Epithelial cell of proximal tubule (primary cell): Measurements from ENCODE around the gene WNT2B. TPM values are rescaled to one million over a fixed set of nuclear protein-coding genes. Genes with fewer than 3 reads are reported as not detected.

Source experiments
- DNase-seq: peaks from one replicate; pipeline ENCODE4 v3.0.0-alpha.2; 2011; ENCODE audit warnings: low read depth
- H3K4me3 ChIP-seq: 2 replicates; pipeline ENCODE4 v1.5.1; 2011; ENCODE audit warnings: low read depth, mild to moderate bottlenecking, low read length
- total RNA-seq: library from RNA; depleted of rRNA; stranded (reverse); fragments of >200 nt; gene quantifications from 2 replicates; pipeline ENCODE4 v1.2.3, GENCODE V29; 2015
- TF ChIP-seq, protein P1 (sequence below): conservative IDR thresholded peaks from 2 replicates; pipeline ENCODE4 v1.5.1; 2012; ENCODE audit warnings: low read depth, mild to moderate bottlenecking, low read length

WNT2B gene
- total RNA-seq, 1 donor from 2014 or later = 4.8 TPM

DNA sequence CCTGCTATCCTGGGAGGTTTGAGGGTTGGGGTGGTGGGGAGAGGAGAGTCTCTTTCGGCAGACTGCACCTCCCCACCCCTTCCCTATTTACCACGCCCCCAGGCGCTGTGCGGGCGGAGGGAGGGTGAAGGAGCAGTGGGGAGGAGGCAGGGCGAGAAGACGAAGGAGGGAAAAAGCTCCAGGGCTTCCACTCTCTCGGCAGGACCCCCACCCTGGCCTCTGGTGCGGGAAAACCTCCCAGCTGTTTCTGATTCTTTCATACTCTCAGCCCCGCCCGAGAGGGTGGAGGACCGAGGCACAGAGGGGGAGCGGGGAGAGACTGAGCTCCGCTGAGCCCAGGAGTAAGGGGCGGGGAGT is 866 bp upstream of the WNT2B start:
- TF ChIP-seq, protein P1, sequence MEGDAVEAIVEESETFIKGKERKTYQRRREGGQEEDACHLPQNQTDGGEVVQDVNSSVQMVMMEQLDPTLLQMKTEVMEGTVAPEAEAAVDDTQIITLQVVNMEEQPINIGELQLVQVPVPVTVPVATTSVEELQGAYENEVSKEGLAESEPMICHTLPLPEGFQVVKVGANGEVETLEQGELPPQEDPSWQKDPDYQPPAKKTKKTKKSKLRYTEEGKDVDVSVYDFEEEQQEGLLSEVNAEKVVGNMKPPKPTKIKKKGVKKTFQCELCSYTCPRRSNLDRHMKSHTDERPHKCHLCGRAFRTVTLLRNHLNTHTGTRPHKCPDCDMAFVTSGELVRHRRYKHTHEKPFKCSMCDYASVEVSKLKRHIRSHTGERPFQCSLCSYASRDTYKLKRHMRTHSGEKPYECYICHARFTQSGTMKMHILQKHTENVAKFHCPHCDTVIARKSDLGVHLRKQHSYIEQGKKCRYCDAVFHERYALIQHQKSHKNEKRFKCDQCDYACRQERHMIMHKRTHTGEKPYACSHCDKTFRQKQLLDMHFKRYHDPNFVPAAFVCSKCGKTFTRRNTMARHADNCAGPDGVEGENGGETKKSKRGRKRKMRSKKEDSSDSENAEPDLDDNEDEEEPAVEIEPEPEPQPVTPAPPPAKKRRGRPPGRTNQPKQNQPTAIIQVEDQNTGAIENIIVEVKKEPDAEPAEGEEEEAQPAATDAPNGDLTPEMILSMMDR = no peak
- DNase-seq = no peak
- H3K4me3 ChIP-seq = peak overlapping the region; percentile 59

DNA sequence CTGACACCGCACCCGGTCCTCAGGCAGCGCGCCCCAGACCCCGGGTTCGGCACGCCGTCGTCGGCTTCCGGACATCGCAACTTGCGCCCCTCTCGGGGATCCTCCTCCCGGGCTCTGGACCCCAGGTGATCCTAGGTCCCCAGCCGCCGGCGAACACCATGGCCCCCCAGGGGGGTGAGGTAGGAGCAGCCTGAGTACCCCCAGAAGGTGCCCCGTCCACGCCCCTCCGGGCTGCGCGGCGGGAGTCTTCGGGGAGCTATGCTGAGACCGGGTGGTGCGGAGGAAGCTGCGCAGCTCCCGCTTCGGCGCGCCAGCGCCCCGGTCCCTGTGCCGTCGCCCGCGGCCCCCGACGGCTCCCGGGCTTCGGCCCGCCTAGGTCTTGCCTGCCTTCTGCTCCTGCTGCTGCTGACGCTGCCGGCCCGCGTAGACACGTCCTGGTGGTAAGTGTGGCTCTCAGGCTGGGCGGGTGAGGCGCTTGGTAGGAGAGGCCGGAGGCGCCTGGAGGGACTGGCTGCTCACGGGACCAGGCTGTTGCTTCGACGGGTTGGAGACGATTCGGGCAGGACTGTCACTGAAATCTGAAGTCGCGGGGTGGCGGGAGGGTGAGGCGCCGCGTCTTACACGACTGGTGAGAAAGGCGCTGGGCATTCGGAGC is 367 bp downstream of the WNT2B start:
- peak overlapping the region; percentile 59 for H3K4me3 ChIP-seq
- no peak for DNase-seq
- TF ChIP-seq, protein P1 = no peak

DNA sequence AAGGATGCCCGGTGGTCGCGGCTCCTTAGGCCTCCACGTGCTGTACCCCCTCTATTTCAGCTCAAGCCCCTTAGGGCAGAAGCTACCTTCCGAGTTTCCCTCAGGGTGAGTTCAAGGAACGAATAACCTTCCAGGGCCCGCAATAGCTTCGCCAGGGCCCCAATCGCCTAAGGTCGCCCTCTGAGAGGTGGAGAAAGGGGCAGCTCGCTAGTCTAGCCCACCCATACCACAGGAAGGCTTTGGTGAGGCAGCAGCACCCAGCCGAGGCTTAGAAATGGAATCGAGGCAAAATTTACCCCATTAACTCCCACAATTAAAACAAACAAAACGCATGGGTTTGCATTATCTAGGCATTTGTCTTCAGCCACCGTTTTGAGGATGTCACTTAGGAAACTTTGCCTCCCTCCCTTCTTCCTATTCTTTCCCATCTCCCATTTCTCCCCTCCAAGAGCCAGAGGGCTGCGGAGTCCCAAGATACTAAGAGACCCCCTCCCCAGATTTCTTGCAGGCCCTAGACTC is 954 bp downstream of the WNT2B start:
- H3K4me3 ChIP-seq = no peak overlapping the region
- no peak for DNase-seq
- TF ChIP-seq, protein P1 = no peak

DNA sequence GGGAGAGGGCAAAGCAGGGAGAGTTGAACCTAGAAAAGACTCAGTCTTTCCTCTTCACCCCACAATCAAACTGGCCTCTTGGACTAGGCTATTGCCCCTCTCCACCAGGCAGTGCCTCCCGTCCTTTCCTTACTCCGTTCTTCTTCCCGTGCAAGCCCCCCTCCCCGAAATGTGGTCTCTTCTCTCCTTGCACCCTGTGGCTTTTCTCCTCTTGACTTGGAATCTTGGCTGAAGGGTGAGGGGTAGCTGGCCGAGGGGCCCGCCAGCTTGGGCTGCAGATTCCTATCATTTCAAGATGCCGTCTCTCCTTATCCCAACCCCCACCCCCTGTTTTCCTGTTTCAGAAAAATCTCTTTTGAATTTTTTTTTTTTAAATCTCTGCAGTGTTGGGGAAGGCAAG is 1.6 kb downstream of the WNT2B start:
- TF ChIP-seq, protein P1 = no peak
- H3K4me3 ChIP-seq = no peak overlapping the region

DNA sequence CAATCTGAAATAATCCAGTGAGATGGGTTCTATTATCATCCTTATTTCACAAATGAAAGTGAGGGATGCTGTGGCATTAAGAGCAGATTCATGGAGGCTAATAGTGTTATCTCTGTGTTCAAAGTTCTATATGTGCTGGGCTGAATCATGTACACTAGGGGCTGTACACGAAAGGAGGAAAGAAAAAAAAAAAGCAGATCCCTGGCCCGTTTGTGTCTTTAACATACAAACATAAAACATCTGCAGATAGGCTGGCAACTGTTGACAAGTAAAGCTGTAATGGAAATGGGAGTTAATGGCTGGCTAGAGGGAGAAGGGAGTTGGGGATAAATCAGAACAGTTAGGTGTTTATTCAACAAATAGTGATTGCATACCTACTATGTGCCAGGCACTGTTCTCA is 3.1 kb downstream of the WNT2B start:
- TF ChIP-seq, protein P1 = no peak
- DNase-seq = no peak
- no peak overlapping the region for H3K4me3 ChIP-seq

More for the DNA sequence above, 1.6 kb downstream of the WNT2B start:
- no peak for DNase-seq

DNA sequence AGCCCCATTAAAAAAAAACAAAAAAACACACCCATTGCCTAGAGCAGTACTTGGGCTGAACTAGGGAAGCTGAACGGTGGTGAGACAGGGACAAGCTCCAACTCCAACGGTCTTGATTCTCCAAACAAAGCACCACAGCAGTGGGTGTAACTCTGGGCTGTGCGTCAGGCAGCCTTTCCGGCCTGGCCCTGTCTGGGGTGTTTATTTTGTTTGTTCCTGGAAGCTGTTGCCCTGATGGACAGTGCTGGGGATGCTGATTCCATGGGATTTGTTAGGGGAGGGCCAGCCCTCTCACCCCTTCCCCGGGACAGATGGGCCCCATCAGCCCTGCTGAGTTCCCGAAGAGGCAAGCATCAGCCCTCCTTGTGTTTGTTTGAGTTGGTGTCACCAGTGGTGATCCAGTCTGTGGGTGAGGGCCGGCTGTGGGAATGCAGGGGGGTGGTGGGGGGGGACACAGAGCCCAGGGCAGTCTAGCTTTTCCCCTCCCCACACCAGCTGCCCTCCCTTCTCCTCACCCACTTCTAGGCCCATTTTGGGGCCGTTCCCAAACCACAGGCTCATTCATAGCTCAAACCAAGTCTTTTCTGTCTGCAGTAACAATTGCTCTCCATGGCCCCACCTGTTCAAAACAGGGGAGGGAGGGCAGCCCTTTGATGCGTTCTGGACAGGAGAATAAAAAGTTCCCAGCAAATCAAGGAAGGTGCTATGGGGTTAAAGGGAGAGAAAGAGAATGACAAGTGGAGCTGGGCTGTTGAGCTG is 4.5 kb downstream of the WNT2B start:
- DNase-seq = no peak
- TF ChIP-seq, protein P1 = no peak
- H3K4me3 ChIP-seq = no peak overlapping the region

DNA sequence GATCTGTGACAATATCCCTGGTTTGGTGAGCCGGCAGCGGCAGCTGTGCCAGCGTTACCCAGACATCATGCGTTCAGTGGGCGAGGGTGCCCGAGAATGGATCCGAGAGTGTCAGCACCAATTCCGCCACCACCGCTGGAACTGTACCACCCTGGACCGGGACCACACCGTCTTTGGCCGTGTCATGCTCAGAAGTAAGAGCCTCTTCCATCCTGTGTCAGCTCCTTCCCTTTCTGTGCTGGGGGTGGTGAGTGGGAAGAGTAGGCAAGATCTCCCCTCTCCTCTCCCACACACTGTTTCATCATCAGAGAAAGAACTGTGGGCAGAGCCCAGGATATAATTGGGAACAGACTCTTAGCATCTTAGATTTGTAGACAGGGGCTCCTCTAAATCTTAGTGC is 6.1 kb downstream of the WNT2B start:
- no peak for DNase-seq
- H3K4me3 ChIP-seq = no peak overlapping the region
- TF ChIP-seq, protein P1 = no peak
